Natural killer cell (primary cell): ENCODE results near the gene GPR42. TPM values are rescaled to one million over a fixed set of nuclear protein-coding genes. Genes with fewer than 3 reads are reported as not detected.

Experiments
- ATAC-seq, 3 donors: fragments of 150-1000 bp in 2 of 3; fragments of 200-7000 bp in 1 of 3; cut with Tn5 transposase; 1 replicate in 1 of 3; 2 replicates in 2 of 3; pipeline ENCODE4 v1.10.0; 2021; ENCODE audit warnings: mild to moderate bottlenecking in 2 of 3, moderate library complexity in 2 of 3
- DNase-seq, 2 donors: peaks; one replicate each; pipeline versions ENCODE4 v3.0.0 to v3.0.0-alpha.2; 2013 to 2021; ENCODE audit warnings: mixed read lengths in 1 of 2
- H3K27ac ChIP-seq: one replicate; pipeline ENCODE4 v1.5.1; 2013; ENCODE audit warnings: mild to moderate bottlenecking, low read length
- H3K27me3 ChIP-seq: one replicate; pipeline ENCODE4 v1.6.1; 2013; ENCODE audit warnings: low read length; ENCODE audit not compliant: control insufficient read depth, insufficient read depth
- H3K36me3 ChIP-seq: one replicate; pipeline ENCODE4 v1.6.1; 2013; ENCODE audit warnings: low read length; ENCODE audit not compliant: control insufficient read depth, insufficient read depth
- H3K4me1 ChIP-seq: one replicate; pipeline ENCODE4 v1.6.1; 2013; ENCODE audit warnings: low read length; ENCODE audit not compliant: control insufficient read depth, insufficient read depth
- H3K4me3 ChIP-seq: one replicate; pipeline ENCODE4 v1.5.1; 2013; ENCODE audit warnings: low read length
- H3K9me3 ChIP-seq: one replicate; pipeline ENCODE4 v1.6.1; 2013; ENCODE audit warnings: low read length; ENCODE audit not compliant: control insufficient read depth, insufficient read depth
- H3K27ac Mint-ChIP-seq, 2 donors: one replicate each; pipeline ENCODE4 v1.8.0; 2022; ENCODE audit warnings: mild to moderate bottlenecking in 2 of 2, mixed read lengths in 2 of 2, moderate library complexity in 1 of 2
- H3K27me3 Mint-ChIP-seq, 2 donors: one replicate each; pipeline ENCODE4 v1.8.0; 2022; ENCODE audit warnings: low read depth in 2 of 2, mixed read lengths in 2 of 2
- H3K36me3 Mint-ChIP-seq: one replicate; pipeline ENCODE4 v1.8.0; 2022; ENCODE audit warnings: mixed read lengths
- H3K4me1 Mint-ChIP-seq, 2 donors: one replicate each; pipeline ENCODE4 v1.8.0; 2022; ENCODE audit warnings: mixed read lengths in 2 of 2
- H3K4me3 Mint-ChIP-seq: one replicate; pipeline ENCODE4 v1.8.0; 2022; ENCODE audit warnings: mild to moderate bottlenecking, moderate library complexity, mixed read lengths
- H3K9me3 Mint-ChIP-seq, 2 donors: one replicate each; pipeline ENCODE4 v1.8.0; 2022; ENCODE audit warnings: mixed read lengths in 2 of 2
- CTCF ChIP-seq: fragments of 200-600 bp; IDR thresholded peaks from one replicate; pipeline ENCODE4 v1.8.0; 2022; ENCODE audit warnings: antibody characterized with exemption
- WGBS: methylation state at CpG from one replicate; pipeline ENCODE4 v1.1.7; 2013; ENCODE audit warnings: missing lambda C conversion rate; ENCODE audit not compliant: insufficient coverage; 5-methylcytosine and 5-hydroxymethylcytosine counted together
- intact Hi-C: fragments of 100-400 bp; cut with micrococcal nuclease; formaldehyde crosslinking; loops from one replicate; pipeline ENCODE4 v1.14.2; 2022
- total RNA-seq, 4 donors: library from RNA; stranded (reverse); fragments of 120-200 nt in 1 of 4; gene quantifications; one replicate each; pipeline versions ENCODE4 v1.2.3 to v1.2.4, GENCODE V29; 2013 to 2022

GPR42 gene
- total RNA-seq, 3 donors from 2014 or later (not counting 1 experiment from before 2014, with no cell fraction given) = 0.19 to 1.5 TPM; not detected in 1

DNA sequence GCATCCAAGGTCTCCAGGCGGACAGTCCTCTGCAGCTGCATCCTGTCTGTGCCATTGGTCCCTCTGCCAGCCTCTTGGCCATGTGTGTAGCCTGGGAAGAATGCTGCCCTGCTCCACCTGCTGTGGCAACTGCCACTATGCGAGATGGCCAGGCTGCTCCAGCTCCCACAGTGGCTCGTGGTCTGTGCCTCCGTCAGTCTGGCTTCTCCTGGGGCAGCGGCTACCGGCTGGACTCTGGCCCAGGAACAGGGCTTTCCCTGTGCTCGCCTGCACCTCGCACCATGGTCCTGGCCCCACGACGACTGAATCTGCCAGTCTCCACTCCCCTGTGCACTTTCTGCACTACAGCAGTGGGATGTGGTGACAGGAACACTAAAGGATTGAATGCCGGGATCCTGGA, 50.5 kb downstream of the GPR42 start:
- intact Hi-C loops = no loop called here
- Histone ChIP-seq H3K4me1 (peaks cover 11% of the 10 kb centered on the region), H3K36me3 (no peaks in the 10 kb centered on the region), H3K4me3 (no peak overlapping the region), H3K27me3 (no peaks in the 10 kb centered on the region), H3K27ac (no peak overlapping the region), H3K9me3 (no peaks in the 10 kb centered on the region)
- Mint-ChIP-seq H3K4me3 (no peak overlapping the region), H3K4me1 (peaks cover 6 to 12% of the 10 kb centered on the region in 2 donors), H3K36me3 (no peaks in the 10 kb centered on the region), H3K9me3 (no peaks in the 10 kb centered on the region), H3K27ac (no peak overlapping the region), H3K27me3 (peaks cover 15 to 21% of the 10 kb centered on the region in 2 donors)
- 87% methylated on average over 11 of the region's 11 CpGs for WGBS
- no peak for DNase-seq
- no peak for TF ChIP-seq CTCF
- ATAC-seq = no peak

Other genes starting within 250 kb of the GPR42 start
- under 1 TPM in 2 of 3 donors, not detected in 1; 0.49 to 0.72 TPM for gene LGI4, start 236.0 kb upstream of the GPR42 start, total RNA-seq
- gene FXYD1, start 232.2 kb upstream of the GPR42 start, total RNA-seq = not detected
- 1 to 10 TPM; 4.0 to 5.4 (median 4.9) TPM for gene FXYD7, start 227.8 kb upstream of the GPR42 start, total RNA-seq
- 100 to 1,000 TPM; 226 to 270 (median 231) TPM for gene FXYD5, start 216.3 kb upstream of the GPR42 start, total RNA-seq
- not detected for gene FAM187B, start 142.3 kb upstream of the GPR42 start, total RNA-seq
- 1 to 10 TPM; 3.4 to 6.9 (median 6.7) TPM for gene LSR, start 122.1 kb upstream of the GPR42 start, total RNA-seq
- gene USF2, start 102.1 kb upstream of the GPR42 start, total RNA-seq = 100 to 1,000 TPM; 243 to 253 (median 250) TPM
- 1 to 10 TPM in 1 of 3 donors, under 1 TPM in 2; 0.34 to 1.5 (median 0.45) TPM for gene HAMP, start 88.5 kb upstream of the GPR42 start, total RNA-seq
- gene MAG, start 78.9 kb upstream of the GPR42 start, total RNA-seq = not detected
- 1 to 10 TPM; 4.3 to 7.0 (median 6.0) TPM for gene CD22, start 41.9 kb upstream of the GPR42 start, total RNA-seq
- under 1 TPM in 2 of 3 donors, not detected in 1; 0.30 to 0.47 TPM for gene FFAR1, start 23.2 kb upstream of the GPR42 start, total RNA-seq
- 1 to 10 TPM in 1 of 3 donors, under 1 TPM in 1, not detected in 1; 0.92 to 2.7 TPM for gene FFAR3, start 12.6 kb upstream of the GPR42 start, total RNA-seq
- 1 to 10 TPM in 2 of 3 donors, under 1 TPM in 1; 0.70 to 8.6 (median 1.6) TPM for gene FFAR2, start 77.2 kb downstream of the GPR42 start, total RNA-seq
- not detected for gene KRTDAP, start 119.4 kb downstream of the GPR42 start, total RNA-seq
- 10 to 100 TPM; 10.7 to 15.3 (median 11.3) TPM for gene DMKN, start 142.6 kb downstream of the GPR42 start, total RNA-seq
- gene SBSN, start 157.2 kb downstream of the GPR42 start, total RNA-seq = not detected
- gene GAPDHS, start 162.4 kb downstream of the GPR42 start, total RNA-seq = not detected
- gene TMEM147, start 174.6 kb downstream of the GPR42 start, total RNA-seq = 10 to 100 TPM; 30.6 to 37.9 (median 31.2) TPM
- not detected for gene ATP4A, start 192.6 kb downstream of the GPR42 start, total RNA-seq
- not detected for gene PMIS2, start 215.1 kb downstream of the GPR42 start, total RNA-seq
- gene HAUS5, start 241.7 kb downstream of the GPR42 start, total RNA-seq = 10 to 100 TPM; 17.5 to 26.4 (median 21.6) TPM